ENCODE measurements around the gene GUCA1A.

DNA sequence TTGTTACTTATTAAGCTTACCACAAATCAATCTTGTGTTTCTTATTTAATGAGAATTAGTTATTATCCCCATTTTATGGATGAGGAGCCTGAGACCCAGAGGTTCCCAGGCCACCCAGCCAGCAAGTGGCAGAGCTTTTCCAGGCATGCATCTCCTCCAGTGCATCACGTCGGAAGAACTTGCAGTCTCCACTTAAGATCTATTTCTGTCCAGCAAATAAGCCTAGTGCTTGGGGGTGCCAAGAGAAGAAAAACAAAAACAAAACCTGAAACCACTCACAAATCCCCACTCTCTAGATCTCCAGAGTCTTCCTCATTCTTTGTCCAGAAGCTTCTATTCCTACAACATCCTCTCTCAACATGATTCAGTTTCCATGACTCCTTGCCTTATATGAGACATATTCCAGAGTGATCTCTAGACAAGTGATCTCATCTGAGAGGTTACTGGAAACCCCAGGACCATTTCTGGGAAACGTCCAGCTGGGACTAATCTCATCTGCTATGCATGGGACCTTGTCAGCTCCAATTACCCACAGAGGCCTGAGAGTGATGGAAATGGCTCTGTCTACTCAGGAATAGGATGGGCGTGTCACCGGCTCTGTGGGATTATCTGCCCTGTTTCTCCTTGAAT is 17.5 kb downstream of the GUCA1A start:
- TF ChIP-seq, protein P1, sequence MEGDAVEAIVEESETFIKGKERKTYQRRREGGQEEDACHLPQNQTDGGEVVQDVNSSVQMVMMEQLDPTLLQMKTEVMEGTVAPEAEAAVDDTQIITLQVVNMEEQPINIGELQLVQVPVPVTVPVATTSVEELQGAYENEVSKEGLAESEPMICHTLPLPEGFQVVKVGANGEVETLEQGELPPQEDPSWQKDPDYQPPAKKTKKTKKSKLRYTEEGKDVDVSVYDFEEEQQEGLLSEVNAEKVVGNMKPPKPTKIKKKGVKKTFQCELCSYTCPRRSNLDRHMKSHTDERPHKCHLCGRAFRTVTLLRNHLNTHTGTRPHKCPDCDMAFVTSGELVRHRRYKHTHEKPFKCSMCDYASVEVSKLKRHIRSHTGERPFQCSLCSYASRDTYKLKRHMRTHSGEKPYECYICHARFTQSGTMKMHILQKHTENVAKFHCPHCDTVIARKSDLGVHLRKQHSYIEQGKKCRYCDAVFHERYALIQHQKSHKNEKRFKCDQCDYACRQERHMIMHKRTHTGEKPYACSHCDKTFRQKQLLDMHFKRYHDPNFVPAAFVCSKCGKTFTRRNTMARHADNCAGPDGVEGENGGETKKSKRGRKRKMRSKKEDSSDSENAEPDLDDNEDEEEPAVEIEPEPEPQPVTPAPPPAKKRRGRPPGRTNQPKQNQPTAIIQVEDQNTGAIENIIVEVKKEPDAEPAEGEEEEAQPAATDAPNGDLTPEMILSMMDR (IDR thresholded peaks at IDR 0.05), result no peak
- no peak for TF ChIP-seq POLR2A (IDR thresholded peaks at IDR 0.05)

All from right lobe of liver (tissue), 4 donors.